GM19467 (cell line): Measurements from ENCODE around the gene TGIF1.
"Not testable (repeated sequence)": the region's sequence is repeated elsewhere in the genome, so short reads cannot be mapped to it uniquely, and the experiment has no call there.

Experiments used
- ATAC-seq: cut with Tn5 transposase; IDR thresholded peaks from one replicate; pipeline ENCODE4 v1.9.1; 2021; ENCODE audit warnings: mild to moderate bottlenecking, moderate library complexity; ENCODE audit not compliant: unreplicated experiment

The TGIF1 gene

GRCh38 chr18:3455090-3455635, 5.2 kb downstream of the TGIF1 start:
- ATAC-seq, result no peak

- no peak for ATAC-seq
Observed at GRCh38 chr18:3455907-3456685, 6.1 kb downstream of the TGIF1 start.

DNA sequence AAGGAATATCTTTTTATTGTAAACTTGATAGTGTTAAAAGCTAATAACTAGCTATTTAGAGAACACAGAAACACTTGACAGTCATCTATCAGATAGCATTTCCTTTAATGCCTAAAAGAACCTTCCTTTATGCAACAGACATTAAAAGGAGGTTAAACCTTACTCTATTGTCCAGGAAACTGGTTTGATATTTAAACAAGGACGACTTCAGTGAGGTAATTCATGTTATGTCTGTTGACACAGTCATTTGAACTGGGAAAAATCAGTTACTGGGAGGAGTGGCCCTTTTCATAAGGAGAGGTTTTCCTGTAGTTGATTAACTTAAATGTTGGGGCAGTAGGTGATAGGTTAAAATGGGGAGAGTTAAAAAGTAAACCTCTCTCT, 6.7 kb downstream of the TGIF1 start:
- ATAC-seq, result no peak

DNA sequence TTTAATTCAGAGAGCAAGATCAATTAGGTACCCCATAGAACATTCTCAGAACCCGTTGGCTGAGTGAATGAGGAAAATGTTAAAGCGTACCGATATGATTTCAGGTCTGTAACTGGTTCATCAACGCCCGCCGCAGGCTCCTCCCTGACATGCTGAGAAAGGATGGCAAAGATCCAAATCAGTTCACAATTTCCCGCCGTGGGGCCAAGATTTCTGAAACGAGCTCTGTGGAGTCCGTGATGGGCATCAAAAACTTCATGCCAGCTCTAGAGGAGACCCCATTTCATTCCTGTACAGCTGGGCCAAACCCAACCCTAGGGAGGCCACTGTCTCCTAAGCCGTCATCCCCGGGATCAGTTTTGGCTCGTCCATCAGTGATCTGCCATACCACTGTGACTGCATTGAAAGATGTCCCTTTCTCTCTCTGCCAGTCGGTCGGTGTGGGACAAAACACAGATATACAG, 7.3 kb downstream of the TGIF1 start:
- ATAC-seq, result no peak

DNA sequence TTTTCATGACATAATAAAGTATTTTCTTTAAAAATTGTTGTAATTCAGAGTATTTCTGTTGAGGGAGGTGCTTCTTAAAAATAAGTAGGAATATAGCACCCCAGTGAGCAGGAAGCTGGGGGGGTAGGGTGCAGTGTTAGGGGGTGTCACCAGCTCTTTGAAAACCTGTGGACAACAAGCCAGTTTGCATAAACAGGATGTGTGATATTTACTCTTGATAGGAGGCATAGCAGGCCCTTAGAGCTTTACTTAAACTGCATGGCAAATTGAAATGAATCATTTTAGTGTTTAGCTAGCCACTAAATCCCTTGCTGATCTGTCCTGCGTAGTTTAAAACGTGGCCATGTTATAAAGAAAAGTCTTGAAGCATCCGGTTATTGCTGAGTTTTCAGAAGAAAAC, 8.4 kb downstream of the TGIF1 start:
- no peak for ATAC-seq

DNA sequence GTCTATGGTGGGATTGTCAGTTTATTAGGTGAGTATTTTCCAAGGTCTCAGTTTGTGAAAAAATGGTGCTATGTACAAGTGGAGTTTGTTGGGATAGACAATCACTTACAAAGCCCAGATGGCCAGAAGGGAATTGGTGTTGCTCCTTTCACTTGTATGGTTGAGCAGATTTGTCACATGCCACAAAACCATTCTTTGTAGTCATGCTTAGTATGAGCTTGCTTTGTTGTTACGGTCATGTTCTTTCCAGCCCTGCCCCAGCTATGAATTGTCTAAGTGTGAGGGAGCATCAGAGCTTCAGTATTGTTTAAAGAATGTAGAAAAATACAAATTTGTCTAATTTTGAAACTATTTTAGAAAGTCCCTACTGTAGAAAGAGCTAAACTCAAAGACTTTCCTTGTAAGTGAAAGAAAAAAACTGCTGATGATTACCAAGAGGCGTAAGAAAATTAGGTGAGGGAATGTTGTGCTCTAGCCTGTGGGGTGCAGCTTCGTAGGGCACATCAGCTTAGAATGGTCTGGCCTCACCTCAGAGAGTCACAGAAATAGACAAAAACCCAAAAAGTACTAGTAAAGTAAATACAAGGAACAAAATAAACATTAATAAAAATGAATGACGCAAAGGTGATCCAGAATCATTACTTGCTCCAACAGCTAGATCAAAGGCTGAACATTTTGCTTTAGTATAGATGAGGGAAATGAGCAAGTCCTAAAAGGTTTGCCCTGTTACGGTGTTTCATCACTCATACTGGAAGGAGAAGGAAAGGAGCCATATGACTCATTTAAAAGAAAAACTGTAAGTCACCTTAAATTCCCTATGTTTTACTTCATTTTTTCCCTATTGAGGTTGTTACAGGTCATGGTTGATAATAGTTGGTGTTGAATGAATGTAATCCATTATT, 9.2 kb downstream of the TGIF1 start:
- no peak for ATAC-seq

DNA sequence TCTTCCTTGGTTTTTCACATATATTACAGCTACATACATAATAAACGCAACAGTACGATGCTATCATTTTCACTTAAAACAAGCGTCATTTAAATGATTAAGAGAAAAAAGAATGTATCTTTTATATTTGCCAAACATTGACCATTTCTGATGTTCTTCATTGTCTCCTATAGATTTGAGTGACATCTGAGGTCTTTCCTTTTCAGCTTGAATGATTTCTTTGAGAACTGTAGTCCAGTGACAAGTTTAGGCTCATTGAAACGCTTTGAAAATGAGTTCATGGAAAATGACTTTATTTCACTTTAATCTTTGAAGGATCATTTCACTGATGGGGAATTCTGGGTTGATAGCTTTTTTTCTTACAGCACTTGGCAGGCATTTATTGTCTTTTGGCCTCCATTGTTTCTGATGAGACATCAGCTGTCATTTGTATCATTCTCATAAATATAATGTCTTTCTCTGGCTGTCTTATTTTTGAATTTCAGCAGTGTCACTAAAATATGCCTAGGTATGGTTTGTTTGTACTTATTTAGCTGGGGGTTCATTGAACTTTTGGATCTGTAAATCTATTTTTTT, 10.9 kb downstream of the TGIF1 start:
- ATAC-seq, result no peak

GRCh38 chr18:3461704-3462103, 11.7 kb downstream of the TGIF1 start:
- no peak for ATAC-seq

GRCh38 chr18:3463051-3463450, 13.1 kb downstream of the TGIF1 start:
- no peak for ATAC-seq

- ATAC-seq, result no peak
Observed at GRCh38 chr18:3466045-3466444, 16.1 kb downstream of the TGIF1 start.

DNA sequence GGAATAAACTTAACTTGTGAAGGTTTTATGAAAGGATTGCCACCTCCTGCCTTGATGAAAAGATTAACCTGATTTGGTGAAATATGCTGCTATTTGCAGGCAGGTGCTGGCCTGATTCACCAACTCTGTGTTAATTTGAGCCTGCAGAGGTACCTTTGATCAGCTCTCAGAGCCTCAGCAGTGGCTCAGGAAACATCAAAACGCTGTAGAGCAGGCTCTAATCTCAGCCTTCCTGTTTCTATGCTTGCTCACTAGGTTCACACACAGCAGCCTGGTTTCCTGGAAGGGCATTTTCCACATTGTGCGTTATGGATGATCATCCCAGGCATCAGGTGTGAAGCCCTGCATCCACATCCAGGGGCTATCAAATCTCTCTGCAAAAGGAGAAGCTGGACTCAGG, 16.9 kb downstream of the TGIF1 start:
- ATAC-seq, result no peak

DNA sequence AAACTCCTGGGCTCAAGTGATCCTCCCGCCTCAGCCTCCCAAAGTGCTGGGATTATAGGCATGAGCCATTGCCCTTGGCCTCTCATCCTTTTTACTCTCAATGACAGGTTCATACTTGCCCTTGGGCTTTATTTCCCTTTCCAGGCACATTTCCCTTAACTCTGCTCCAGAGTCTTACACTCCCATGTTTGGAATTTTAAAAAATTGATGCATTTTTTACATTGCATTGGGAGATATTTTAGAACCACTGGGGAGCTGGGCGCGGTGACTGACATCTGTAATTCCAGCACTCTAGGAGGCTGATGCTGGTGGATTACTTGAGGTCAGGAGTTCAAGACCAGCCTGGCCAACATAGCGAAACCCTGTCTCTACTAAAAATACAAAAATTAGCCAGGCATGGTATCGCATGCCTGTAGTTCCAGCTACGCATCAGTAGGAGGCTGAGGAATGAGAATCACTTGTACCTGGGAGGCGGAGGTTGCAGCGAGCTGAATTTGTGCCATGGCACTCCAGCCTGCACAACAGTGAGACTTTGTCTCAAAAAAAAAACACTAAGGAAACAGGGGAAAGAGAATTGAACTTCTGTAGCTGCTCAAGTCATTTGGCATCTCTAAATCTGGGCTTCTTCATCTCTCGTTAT, 18.2 kb downstream of the TGIF1 start:
- ATAC-seq, result no peak

GRCh38 chr18:3468833-3469232, 18.9 kb downstream of the TGIF1 start:
- no peak for ATAC-seq

DNA sequence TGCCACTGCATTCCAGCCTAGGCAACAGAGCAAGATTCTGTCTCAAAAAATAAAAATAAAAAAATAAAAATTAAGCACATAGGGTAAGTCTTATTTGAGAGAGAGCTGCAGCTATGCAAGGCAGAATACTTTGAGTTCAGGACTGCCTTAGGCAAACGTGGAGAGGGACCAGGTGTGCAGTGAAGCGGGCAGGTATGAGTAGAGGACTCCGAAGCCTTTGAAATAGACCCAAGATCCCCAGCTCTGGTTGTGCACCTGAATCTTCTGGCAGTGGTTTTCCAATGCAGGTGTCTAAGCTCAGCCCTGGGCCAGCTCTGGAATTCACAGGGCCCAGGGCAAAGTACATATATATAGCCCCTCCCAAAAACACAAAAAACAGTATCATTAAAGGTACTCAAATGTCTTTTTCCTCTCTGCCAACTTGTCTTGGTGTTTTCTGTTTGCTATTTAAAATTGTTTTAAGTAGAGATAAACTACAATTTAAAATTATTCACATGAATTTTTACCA, 21.2 kb downstream of the TGIF1 start:
- no peak for ATAC-seq

DNA sequence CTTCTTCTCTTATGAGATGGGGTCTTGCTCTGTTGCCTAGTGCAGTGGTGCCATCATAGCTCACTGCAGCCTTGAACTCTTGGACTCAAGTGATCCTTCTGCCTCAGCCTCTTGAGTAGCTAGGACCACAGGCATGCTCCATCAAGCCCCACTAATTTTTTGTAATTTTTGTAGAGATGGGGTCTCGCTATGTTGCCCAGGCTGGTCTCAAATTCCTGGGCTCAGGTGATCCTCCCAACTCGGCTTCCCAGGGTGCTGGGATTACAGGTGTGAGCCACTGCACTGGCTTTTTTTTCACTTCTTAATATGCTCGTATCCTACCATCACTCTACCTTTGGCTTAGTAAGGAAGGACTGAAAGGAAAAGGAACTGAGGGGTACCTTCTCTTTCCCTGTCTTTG, 22.1 kb downstream of the TGIF1 start:
- not testable (repeated sequence) for ATAC-seq

GRCh38 chr18:3472681-3473544, 22.9 kb downstream of the TGIF1 start:
- peak; percentile 86 for ATAC-seq

DNA sequence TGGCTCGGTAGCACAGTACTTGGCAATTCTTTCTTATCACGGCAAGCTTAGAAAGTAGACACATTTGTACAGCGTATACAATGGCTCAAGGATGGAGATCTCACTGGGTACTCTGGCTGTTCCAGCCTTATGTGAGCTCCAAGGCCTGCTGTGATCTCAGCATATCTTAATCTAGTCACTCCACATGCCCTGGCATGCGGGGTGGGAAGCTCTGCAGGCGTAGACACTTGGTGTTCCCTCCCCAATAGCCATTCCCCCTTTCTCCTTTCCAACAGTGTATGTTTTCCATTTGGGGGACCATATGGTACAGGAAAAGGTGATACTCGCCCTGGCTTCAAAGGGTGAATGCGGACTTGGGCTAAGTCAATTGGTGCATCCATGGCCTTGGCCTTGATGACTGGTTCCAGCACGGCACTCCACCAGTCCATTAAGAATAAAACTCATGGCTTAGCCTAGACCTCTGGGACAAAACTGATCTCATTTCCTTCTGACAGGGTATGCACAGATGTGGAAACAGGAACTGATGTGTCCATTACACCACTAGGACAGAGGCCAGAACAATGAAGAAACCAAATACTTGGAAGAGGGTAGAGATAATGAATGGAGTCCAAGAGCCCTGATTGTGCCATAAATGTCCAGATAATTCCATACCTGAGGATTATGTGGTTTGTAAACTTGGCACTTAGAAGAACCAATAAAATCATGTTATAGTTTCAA, 28.4 kb downstream of the TGIF1 start:
- no peak for ATAC-seq

- no peak for ATAC-seq
Observed at GRCh38 chr18:3479978-3480509, 30.1 kb downstream of the TGIF1 start.
